Testis (tissue), 3 donors: ENCODE measurements around the gene FIZ1. TPM values are rescaled to one million over a fixed set of nuclear protein-coding genes. Genes with fewer than 3 reads are reported as not detected.

ENCODE experiments used
- DNase-seq: peaks from one replicate; pipeline ENCODE4 v3.0.0-alpha.2; 2019
- H3K27ac ChIP-seq, 2 donors: fragments of 200-600 bp; sonication (generic); one replicate each; pipeline ENCODE4 v1.5.1; 2019
- H3K27me3 ChIP-seq: fragments of 200-600 bp; sonication (generic); one replicate; pipeline ENCODE4 v1.5.1; 2019
- H3K36me3 ChIP-seq: fragments of 200-600 bp; sonication (generic); one replicate; pipeline ENCODE4 v1.5.1; 2017; ENCODE audit warnings: low read depth; ENCODE audit errors: missing control alignments
- H3K4me1 ChIP-seq: fragments of 200-600 bp; sonication (generic); one replicate; pipeline ENCODE4 v1.5.1; 2019
- H3K4me3 ChIP-seq, 2 donors: fragments of 200-600 bp; sonication (generic); one replicate each; pipeline ENCODE4 v1.5.1; 2017 to 2019
- H3K9me3 ChIP-seq: fragments of 200-600 bp; sonication (generic); one replicate; pipeline ENCODE4 v1.5.1; 2017
- POLR2A ChIP-seq: fragments of 450-650 bp; IDR thresholded peaks from one replicate; pipeline ENCODE4 v1.6.1; 2017; ENCODE audit warnings: antibody characterized with exemption, mild to moderate bottlenecking, moderate library complexity
- WGBS, 2 donors: methylation state at CpG; one replicate each; pipeline ENCODE4 v1.1.5; 2018; 5-methylcytosine and 5-hydroxymethylcytosine counted together
- intact Hi-C: fragments of 100-400 bp; cut with DNase I; formaldehyde crosslinking; loops from one replicate; pipeline ENCODE4 v1.15.1; 2023; ENCODE audit warnings: low total_unique reads
- polyA plus RNA-seq: library from polyadenylated mRNA; stranded (reverse); fragments of 350-450 nt; fragmentation: Illumina TruSeq; extraction: RNeasy Lipid Tissue Mini Kit (QIAGEN cat#74804); gene quantifications from one replicate; pipeline ENCODE4 v1.2.3, GENCODE V29; 2014; ENCODE audit warnings: low read depth, low replicate concordance; ENCODE audit not compliant: insufficient read depth
- total RNA-seq, 2 donors: library from RNA; depleted of rRNA; stranded (reverse); fragments of >200 nt; gene quantifications; one replicate each; pipeline ENCODE4 v1.2.3, GENCODE V29; 2016
- TF ChIP-seq, protein P1 (sequence below), 3 experiments: fragments of 450-650 bp in 2 of 3; fragments of 200-600 bp in 1 of 3; sonication (generic) in 1 of 3; IDR thresholded peaks; one replicate each; pipeline ENCODE4 v1.5.1; 2016 to 2019; ENCODE audit warnings: antibody characterized with exemption in 3 of 3, mild to moderate bottlenecking in 2 of 3, moderate library complexity in 1 of 3

FIZ1 gene
- total and polyA plus RNA-seq, 3 donors from 2014 or later = 8.5 to 17.4 (median 16.5) TPM

DNA sequence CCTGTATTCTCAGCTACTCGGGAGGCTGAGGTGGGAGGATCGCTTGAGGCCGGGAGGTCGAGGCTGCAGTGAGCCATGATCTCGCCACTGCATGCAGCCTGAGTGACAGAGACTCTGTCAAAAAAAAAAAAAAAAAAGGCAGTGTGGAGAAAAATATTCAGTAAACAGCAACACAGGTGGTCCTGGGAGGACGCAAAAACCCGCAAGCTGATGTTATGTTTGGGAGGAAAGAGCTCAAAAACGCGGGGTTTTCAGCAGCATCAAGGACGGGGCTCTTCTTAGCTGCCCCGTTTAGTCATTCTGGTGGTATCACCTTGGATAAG lies 25.6 kb upstream of the FIZ1 start:
- Histone ChIP-seq H3K4me3 (peak overlapping the region; percentile 60 to 73), H3K9me3 (no peaks in the 10 kb centered on the region), H3K27me3 (no peaks in the 10 kb centered on the region), H3K36me3 (no peaks in the 10 kb centered on the region), H3K4me1 (peaks cover 20% of the 10 kb centered on the region), H3K27ac (peak overlapping the region; percentile 99)
- TF ChIP-seq, protein P1, sequence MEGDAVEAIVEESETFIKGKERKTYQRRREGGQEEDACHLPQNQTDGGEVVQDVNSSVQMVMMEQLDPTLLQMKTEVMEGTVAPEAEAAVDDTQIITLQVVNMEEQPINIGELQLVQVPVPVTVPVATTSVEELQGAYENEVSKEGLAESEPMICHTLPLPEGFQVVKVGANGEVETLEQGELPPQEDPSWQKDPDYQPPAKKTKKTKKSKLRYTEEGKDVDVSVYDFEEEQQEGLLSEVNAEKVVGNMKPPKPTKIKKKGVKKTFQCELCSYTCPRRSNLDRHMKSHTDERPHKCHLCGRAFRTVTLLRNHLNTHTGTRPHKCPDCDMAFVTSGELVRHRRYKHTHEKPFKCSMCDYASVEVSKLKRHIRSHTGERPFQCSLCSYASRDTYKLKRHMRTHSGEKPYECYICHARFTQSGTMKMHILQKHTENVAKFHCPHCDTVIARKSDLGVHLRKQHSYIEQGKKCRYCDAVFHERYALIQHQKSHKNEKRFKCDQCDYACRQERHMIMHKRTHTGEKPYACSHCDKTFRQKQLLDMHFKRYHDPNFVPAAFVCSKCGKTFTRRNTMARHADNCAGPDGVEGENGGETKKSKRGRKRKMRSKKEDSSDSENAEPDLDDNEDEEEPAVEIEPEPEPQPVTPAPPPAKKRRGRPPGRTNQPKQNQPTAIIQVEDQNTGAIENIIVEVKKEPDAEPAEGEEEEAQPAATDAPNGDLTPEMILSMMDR (IDR thresholded peaks at IDR 0.05) = no peak
- TF ChIP-seq POLR2A = no peak
- no peak for DNase-seq
- intact Hi-C loops = no loop called here
- WGBS, 2 donors = 29 to 31% methylated on average over 11 of the region's 11 CpGs

DNA sequence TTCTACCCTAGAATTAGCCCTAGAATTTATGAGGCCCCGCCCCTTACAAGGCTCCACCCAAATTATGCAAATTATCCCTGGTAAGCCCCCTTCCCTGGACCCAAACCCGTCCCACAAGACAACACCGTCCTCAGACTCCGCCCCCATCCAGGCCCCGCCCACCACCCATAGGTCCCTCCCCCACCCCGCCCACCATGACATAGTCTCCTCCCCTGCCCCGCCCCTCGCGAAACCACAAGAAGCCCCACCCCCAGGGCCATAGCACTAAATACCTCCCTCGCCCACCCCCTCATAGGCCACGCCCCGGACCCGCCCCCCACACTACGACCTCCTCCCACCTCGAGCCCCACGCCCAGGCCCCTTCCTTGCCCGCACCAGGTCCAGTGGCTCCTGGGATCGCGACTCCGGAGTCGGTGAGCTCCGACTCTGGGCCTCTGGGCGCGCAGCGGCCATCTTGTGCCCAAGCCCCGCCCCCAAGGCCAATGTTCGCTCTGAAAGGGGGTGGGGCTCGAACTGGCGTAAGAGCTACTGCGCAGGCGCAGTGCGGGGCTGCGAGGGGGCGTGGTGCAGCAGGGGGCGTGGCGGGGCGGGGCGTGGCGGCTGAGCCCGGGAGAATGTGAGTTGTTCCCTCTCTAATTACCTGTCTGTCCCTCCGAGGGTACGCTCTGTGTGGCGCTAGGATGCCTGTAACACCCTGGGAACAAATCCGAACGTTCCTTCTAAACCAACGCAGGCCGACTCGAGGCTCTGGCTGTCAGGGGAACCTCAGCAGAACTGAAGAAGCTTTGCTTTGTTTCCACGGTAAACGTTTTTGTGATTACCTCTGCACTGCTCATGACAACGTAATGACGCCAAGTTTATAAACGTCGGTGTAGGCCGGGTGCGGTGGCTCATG lies 25.0 kb upstream of the FIZ1 start, which contains the start of gene ZNF784:
Gene ZNF784 (minus strand): TSS at position 458 of the 895 bp plus-strand sequence. CDS start 5 bp downstream, at position 453.
- H3K4me3 ChIP-seq = peak within 1 kb of the TSS; percentile 60 to 73
- H3K4me1 ChIP-seq = peaks cover 20% of the 10 kb centered on the region
- no peaks in the 10 kb centered on the region for H3K36me3 ChIP-seq
- 0 to 2% methylated on average over 36 to 44 of the region's 56 CpGs for WGBS, 2 donors
- no peak for TF ChIP-seq POLR2A
- TF ChIP-seq, protein P1 (IDR thresholded peaks at IDR 0.05) = no peak
- peak within 1 kb of the TSS; percentile 99 for H3K27ac ChIP-seq
- intact Hi-C loops = no loop called here
- peak; percentile 95 for DNase-seq
- no peaks in the 10 kb centered on the region for H3K9me3 ChIP-seq
- no peaks in the 10 kb centered on the region for H3K27me3 ChIP-seq

- H3K4me3 ChIP-seq = peak overlapping the region in 1 of 2 donors; percentile 73
- TF ChIP-seq, protein P1 (IDR thresholded peaks at IDR 0.05) = no peak
- no peak for TF ChIP-seq POLR2A
- intact Hi-C loops = no loop called here
- H3K4me1 ChIP-seq = peaks cover 20% of the 10 kb centered on the region
- H3K27ac ChIP-seq = peak overlapping the region; percentile 99
- no peaks in the 10 kb centered on the region for H3K9me3 ChIP-seq
- no peak for DNase-seq
- H3K27me3 ChIP-seq = no peaks in the 10 kb centered on the region
- WGBS, 2 donors = 48 to 63% methylated on average over 7 of the region's 7 CpGs
- H3K36me3 ChIP-seq = no peaks in the 10 kb centered on the region
These were observed 24.2 kb upstream of the FIZ1 start for GRCh38 chr19:55623561-55623960.

GRCh38 chr19:55623130-55623529 lies 23.8 kb upstream of the FIZ1 start:
- no peak for TF ChIP-seq POLR2A
- 74 to 83% methylated on average over 7 of the region's 7 CpGs for WGBS, 2 donors
- Histone ChIP-seq H3K36me3 (no peaks in the 10 kb centered on the region), H3K9me3 (no peaks in the 10 kb centered on the region), H3K27me3 (no peaks in the 10 kb centered on the region), H3K4me1 (peaks cover 20% of the 10 kb centered on the region), H3K4me3 (no peak overlapping the region), H3K27ac (no peak overlapping the region)
- intact Hi-C loops = no loop called here
- no peak for DNase-seq

GRCh38 chr19:55622242-55622969 lies 23.1 kb upstream of the FIZ1 start:
- Histone ChIP-seq H3K36me3 (no peaks in the 10 kb centered on the region), H3K27ac (peak overlapping the region in 1 of 2 donors; percentile 29), H3K9me3 (no peaks in the 10 kb centered on the region), H3K27me3 (no peaks in the 10 kb centered on the region), H3K4me1 (peaks cover 20% of the 10 kb centered on the region), H3K4me3 (peak overlapping the region in 1 of 2 donors; percentile 45)
- TF ChIP-seq POLR2A = no peak
- WGBS, 2 donors = 9 to 63% methylated on average over 5 to 39 of the region's 40 CpGs
- intact Hi-C loops = no loop called here
- DNase-seq = peak; percentile 40
